ENCODE measurements around the gene GZF1.
"Not testable (repeated sequence)": the region's sequence is repeated elsewhere in the genome, so short reads cannot be mapped to it uniquely, and the experiment has no call there.

Gene GZF1

DNA sequence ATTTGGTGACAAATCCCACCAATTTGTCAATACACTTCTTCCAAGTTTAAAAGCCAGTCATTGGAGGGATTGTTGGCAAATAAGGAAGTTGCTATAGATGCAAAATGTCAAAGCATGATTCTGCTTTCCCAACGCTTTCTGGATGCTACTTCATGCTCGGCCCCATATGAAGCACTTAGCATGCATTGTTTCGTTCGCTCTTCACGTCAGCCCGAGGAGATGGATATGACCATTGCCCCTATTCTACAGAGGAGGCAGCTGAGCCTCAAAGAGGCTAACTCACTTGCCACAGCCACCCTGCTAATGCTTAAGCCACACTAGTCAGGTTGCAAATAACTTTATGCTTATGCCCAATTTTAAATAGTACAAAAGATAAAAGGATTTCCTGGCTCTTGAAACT, 14.2 kb upstream of the GZF1 start:
- no peak for DNase-seq

DNA sequence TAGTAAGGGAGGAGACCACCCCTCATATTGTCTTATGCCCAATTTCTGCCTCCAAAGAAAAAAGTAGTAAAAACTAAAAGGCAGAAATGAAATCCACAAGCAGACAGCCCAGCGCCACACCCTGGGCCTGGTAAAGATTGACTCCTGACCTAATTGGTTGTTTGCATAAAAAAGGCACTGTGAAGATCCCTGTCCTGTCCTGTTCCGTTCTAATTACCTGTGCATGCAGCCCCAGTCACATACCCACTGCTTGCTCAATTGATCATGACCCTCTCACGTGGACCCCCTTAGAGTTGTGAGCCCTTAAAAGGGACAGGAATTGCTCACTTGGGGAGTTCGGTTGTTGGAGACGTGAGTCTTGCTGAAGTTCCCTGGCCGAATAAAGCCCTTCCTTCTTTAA, 13.5 kb upstream of the GZF1 start:
- not testable (repeated sequence) for DNase-seq

DNA sequence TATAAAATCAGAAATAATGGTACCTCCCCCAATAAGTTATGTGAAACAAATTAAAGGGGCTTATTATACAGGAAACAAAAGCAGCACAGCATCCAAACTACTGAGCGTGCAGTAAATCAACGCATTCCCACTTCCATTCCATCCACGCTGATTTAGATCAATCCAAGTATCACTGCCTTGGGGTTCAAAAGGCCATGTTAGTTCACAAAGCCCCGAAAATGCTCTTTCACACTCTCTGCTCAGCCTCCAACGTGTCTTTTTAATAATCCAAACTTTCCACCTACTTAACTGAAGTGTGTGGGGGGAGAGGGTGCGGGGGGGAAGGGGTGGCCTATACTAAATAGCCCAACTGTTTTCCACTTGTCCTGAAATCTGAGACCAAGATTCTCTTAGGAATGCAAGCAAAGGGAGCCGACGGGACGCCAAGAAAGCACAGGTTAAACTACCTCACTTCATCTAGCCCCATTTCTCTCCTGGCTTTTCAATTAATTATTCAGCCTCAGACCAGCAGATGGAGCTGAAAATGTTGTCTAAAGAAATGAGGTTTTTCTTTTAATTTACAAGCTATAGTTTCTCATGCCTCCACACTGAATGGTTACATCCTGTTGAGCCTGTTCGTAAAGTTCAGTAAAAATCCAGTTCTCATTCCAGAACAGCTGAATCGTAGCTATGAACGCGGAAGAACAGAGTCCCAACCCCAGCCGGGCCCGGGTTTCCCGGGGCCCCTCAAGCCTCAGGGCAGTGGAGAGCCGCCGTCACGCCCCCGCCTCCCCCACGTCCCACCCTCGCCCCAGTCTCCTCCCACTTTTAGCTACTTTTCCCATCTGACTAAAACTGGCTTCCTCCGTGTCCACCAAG, 12.4 kb upstream of the GZF1 start:
- DNase-seq: peak; percentile 91

DNA sequence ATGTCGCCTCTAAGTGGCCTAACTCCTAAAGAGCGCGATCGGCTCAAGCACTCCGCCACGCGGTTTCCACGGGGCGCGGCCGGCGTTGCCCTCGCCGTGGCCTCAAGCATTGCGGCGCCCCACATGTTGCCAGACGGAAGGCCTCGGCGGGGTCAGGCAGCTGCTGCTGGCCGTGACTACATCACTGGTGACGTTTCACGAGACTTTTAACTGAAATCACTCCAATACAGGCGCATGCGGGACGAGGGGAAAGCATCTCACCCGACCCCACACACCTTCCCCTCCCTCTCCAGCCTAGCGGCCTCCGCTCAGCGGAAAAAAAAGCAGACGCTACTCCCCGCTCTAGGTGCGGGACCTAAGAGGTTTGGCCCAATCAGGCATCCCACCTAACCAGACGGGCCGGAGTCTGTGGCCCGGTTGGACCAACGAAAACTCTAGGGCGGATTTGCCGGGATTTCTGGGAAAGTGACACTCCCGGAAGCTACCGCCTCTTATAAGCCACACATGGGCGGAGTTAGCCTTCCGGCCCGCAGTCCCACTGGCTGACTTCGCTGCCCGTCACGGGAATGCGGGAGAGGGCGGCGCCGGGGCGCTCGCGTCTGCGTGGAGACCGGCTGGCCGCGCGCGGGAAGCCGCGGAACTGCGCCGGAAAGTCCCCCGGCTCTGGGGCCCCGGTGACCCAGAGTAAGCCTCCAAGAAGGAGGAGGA, 11.6 kb upstream of the GZF1 start, which contains the start of gene NXT1:
Gene NXT1 (plus strand): TSS at position 596 of the 708 bp plus-strand sequence. CDS start 3,251 bp downstream, outside the sequence.
- DNase-seq: peak; percentile 99

- peak; percentile 90 for DNase-seq
These were observed 10.8 kb upstream of the GZF1 start for GRCh38 chr20:23350904-23351838.

DNA sequence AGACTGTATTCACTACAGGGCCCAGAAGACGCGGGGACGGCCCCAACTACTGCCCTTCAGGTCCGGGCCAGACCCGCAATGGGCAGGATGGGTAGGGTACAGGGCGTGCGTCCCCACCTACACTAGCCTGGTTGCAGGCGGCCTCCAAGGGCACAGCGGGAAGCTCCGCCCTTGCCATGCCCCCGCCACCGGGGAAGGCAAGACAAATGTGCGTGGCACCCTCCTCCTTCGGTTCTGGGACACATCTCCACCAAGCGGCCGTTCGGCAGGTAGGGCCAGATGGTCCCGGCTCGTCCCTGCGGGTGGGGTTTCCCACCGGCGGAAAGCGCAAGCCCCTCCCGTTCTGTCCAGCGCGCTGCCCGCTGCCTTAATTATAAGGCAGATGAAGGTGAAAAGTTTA, 5.8 kb upstream of the GZF1 start:
- no peak for DNase-seq

GRCh38 chr20:23357767-23358562, 4.0 kb upstream of the GZF1 start:
- DNase-seq: peak; percentile 99

GRCh38 chr20:23358563-23358906, 3.4 kb upstream of the GZF1 start:
- DNase-seq: peak; percentile 57

DNA sequence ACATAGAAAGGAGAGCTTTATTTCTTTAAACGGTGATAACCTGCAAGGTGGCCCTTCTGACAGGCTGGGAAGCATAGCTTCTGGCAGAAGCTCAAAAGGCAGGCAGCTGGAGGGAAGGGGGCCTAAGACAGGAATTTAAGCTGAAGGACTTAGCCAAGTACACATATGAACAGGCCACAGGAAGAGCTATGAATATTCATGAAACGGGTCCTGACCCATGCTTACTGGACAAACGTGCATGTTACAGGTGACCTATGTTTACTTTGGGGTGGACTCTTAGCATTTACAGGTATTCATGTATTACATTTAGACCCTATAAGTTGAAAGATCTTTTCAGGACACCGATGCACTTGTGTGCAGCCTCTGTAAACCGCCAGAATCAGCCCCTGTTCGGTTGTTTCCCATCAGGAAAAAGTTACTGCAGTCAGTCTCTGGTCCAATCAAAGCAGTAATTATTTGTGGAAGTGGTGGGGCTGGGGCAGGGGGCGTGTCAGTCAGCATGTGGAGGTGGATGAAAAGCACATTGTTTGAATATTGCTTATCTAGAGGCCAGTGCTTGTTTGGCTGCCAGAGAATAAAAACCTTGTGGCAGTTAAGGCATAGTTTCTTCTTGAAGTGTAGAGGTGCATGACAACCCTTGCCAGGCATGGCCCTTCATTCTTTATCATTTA, 2.9 kb upstream of the GZF1 start:
- DNase-seq: no peak

- DNase-seq: no peak
These were observed 1.5 kb upstream of the GZF1 start for GRCh38 chr20:23360531-23360930.

DNA sequence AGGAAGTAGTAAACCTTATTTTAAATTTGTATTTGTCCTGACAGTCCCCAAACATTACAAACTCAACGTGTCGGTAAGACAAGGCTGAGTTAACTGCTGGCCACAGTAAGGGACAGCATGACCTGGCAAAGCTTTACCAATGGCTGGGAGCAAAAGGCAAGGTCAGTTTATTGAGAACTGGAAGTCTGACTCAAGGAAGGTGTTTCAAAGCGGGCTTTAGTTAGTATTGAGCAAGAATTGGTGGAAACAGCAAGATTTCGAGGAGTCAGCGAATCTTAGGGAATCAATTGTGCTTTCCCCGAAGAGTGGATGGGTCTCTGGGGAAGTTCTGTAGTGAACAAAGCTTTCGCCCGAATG, 885 bp upstream of the GZF1 start:
- peak; percentile 56 for DNase-seq

- DNase-seq: peak; percentile 61
These were observed 642 bp downstream of the GZF1 start for GRCh38 chr20:23362392-23363256.

GRCh38 chr20:23363257-23363649, 1.3 kb downstream of the GZF1 start:
- no peak for DNase-seq

GRCh38 chr20:23365390-23366165, 3.6 kb downstream of the GZF1 start:
- DNase-seq: no peak

- DNase-seq: no peak
These were observed 4.4 kb downstream of the GZF1 start for GRCh38 chr20:23366384-23366783.

- no peak for DNase-seq
These were observed 5.8 kb downstream of the GZF1 start for GRCh38 chr20:23367770-23368169.

GRCh38 chr20:23368316-23369071, 6.5 kb downstream of the GZF1 start:
- DNase-seq: no peak

- DNase-seq: no peak
These were observed 7.3 kb downstream of the GZF1 start for GRCh38 chr20:23369072-23369823.
